ENCODE data around the gene SPRR1A. TPM values are rescaled to one million over a fixed set of nuclear protein-coding genes. Genes with fewer than 3 reads are reported as not detected.

SPRR1A gene
- polyA plus RNA-seq = 5.5 to 35.0 TPM (median 18.0 TPM) in 3 replicates
- 1,090 TPM for polyA plus RNA-seq (2011; ENCODE audit: low read depth)
- 24.5 and 51.7 TPM in 2 replicates for polyA plus RNA-seq (2011; cell fraction: cytosol; rRNA removed)
- polyA plus RNA-seq (2011; cell fraction: nucleus; rRNA removed) = 12.1 and 39.9 TPM in 2 replicates
- 112 and 1,553 TPM in 2 replicates for polyA plus RNA-seq (2012; ENCODE audit: low replicate concordance)
- polyA minus RNA-seq = 8.6 to 24.4 TPM (median 17.2 TPM) in 3 replicates
- polyA minus RNA-seq (2011; cell fraction: cytosol; rRNA and poly(A)+ RNA removed) = 34.3 TPM
- polyA minus RNA-seq (2011; cell fraction: nucleus; rRNA and poly(A)+ RNA removed) = 10.3 and 12.9 TPM in 2 replicates

DNA sequence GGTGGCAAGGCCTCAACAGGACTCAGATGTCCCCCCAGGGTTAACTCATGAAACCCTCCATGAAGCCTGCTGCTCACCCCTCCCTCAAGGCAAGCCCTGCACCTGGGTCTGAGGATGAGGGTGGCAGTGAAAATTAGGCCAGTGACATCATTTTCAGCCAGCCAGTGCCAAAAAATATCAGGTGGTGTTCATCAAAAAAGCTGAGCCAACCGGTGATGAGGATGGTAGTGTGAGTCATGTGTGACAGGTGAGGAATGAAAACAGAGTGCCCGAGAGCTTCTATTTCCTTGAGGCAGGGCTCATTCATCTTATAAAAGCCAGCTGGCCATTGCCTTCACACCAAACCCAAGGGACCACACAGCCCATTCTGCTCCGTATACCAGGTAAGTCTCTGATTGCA, at the start of gene SPRR1A:
TSS of gene SPRR1A (plus strand) at position 339 of the 400 bp plus-strand sequence. CDS start 1,150 bp downstream, outside the sequence.
- Histone ChIP-seq H4K20me1 (ENCODE audit: control insufficient read depth, extremely low read depth, insufficient read depth, low read length) (no peaks in the 10 kb centered on the region), H3K9me1 (ENCODE audit: control insufficient read depth, extremely low read depth, insufficient read depth, low read length) (no peaks in the 10 kb centered on the region), H3K36me3 (ENCODE audit: control insufficient read depth in 2 of 2, extremely low read depth in 1 of 2, insufficient read depth in 2 of 2, low read length in 2 of 2) (no peaks in the 10 kb centered on the region), H3K9ac (ENCODE audit: control insufficient read depth, extremely low read depth, insufficient read depth, low read length) (no peak within 1 kb of the TSS), H3K4me2 (ENCODE audit: control insufficient read depth, extremely low read depth, insufficient read depth, low read depth, low read length) (no peak within 1 kb of the TSS), H3K27ac (ENCODE audit: control insufficient read depth, insufficient read depth, low read length) (no peak within 1 kb of the TSS), H2AFZ (ENCODE audit: control insufficient read depth, low read length) (no peak within 1 kb of the TSS), H3K27me3 (ENCODE audit: control insufficient read depth, extremely low read depth, insufficient read depth, low read length) (no peaks in the 10 kb centered on the region), H3K4me3 (ENCODE audit: control insufficient read depth in 2 of 3, extremely low read depth in 1 of 3, insufficient read depth in 2 of 3, low read depth in 1 of 3, low read length in 3 of 3) (no peak within 1 kb of the TSS), H3K9me3 (ENCODE audit: control insufficient read depth, low read depth, low read length) (no peaks in the 10 kb centered on the region), H3K4me1 (ENCODE audit: control insufficient read depth, extremely low read depth, insufficient read depth, low read length) (peaks cover 4% of the 10 kb centered on the region), H3K79me2 (ENCODE audit: control insufficient read depth, insufficient read depth, low read length) (no peaks in the 10 kb centered on the region)
- no peak for TF ChIP-seq EZH2 (IDR thresholded peaks at IDR 0.05; ENCODE audit: low read length)
- TF ChIP-seq, protein P1, sequence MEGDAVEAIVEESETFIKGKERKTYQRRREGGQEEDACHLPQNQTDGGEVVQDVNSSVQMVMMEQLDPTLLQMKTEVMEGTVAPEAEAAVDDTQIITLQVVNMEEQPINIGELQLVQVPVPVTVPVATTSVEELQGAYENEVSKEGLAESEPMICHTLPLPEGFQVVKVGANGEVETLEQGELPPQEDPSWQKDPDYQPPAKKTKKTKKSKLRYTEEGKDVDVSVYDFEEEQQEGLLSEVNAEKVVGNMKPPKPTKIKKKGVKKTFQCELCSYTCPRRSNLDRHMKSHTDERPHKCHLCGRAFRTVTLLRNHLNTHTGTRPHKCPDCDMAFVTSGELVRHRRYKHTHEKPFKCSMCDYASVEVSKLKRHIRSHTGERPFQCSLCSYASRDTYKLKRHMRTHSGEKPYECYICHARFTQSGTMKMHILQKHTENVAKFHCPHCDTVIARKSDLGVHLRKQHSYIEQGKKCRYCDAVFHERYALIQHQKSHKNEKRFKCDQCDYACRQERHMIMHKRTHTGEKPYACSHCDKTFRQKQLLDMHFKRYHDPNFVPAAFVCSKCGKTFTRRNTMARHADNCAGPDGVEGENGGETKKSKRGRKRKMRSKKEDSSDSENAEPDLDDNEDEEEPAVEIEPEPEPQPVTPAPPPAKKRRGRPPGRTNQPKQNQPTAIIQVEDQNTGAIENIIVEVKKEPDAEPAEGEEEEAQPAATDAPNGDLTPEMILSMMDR (optimal IDR thresholded peaks at IDR 0.05 in 1 of 3, IDR thresholded peaks at IDR 0.05 in 1 of 3, conservative IDR thresholded peaks at IDR 0.05 in 1 of 3; ENCODE audit: extremely low read depth in 1 of 3, insufficient read depth in 2 of 3, low read length in 3 of 3) = no peak
- FAIRE-seq (peak; percentile 78), DNase-seq (ENCODE audit: low read depth, low spot score) (peak; percentile 62)
- dilution Hi-C loops (cut with MboI; ENCODE audit: extremely low pct_ligation_motif_present, low sequenced_read_pairs) = no loop called here

GRCh38 chr1:152940614-152941013, 43.3 kb upstream of the SPRR1A start:
- no peak overlapping the region for H3K4me2 ChIP-seq (ENCODE audit: control insufficient read depth, extremely low read depth, insufficient read depth, low read depth, low read length)
- no peak overlapping the region for H3K27ac ChIP-seq (ENCODE audit: control insufficient read depth, insufficient read depth, low read length)
- DNase-seq (ENCODE audit: low read depth, low spot score) = no peak
- H2AFZ ChIP-seq (ENCODE audit: control insufficient read depth, low read length) = no peak overlapping the region
- no peak for FAIRE-seq
- H3K36me3 ChIP-seq (ENCODE audit: control insufficient read depth in 2 of 2, extremely low read depth in 1 of 2, insufficient read depth in 2 of 2, low read length in 2 of 2) = no peaks in the 10 kb centered on the region
- no peaks in the 10 kb centered on the region for H3K9me1 ChIP-seq (ENCODE audit: control insufficient read depth, extremely low read depth, insufficient read depth, low read length)
- no peaks in the 10 kb centered on the region for H4K20me1 ChIP-seq (ENCODE audit: control insufficient read depth, extremely low read depth, insufficient read depth, low read length)
- no peaks in the 10 kb centered on the region for H3K27me3 ChIP-seq (ENCODE audit: control insufficient read depth, extremely low read depth, insufficient read depth, low read length)
- H3K4me3 ChIP-seq (ENCODE audit: control insufficient read depth in 2 of 3, extremely low read depth in 1 of 3, insufficient read depth in 2 of 3, low read depth in 1 of 3, low read length in 3 of 3) = no peak overlapping the region
- TF ChIP-seq EZH2 (IDR thresholded peaks at IDR 0.05; ENCODE audit: low read length) = no peak
- TF ChIP-seq, protein P1 (optimal IDR thresholded peaks at IDR 0.05 in 1 of 3, IDR thresholded peaks at IDR 0.05 in 1 of 3, conservative IDR thresholded peaks at IDR 0.05 in 1 of 3; ENCODE audit: extremely low read depth in 1 of 3, insufficient read depth in 2 of 3, low read length in 3 of 3) = no peak
- H3K79me2 ChIP-seq (ENCODE audit: control insufficient read depth, insufficient read depth, low read length) = no peaks in the 10 kb centered on the region
- no peak overlapping the region for H3K9ac ChIP-seq (ENCODE audit: control insufficient read depth, extremely low read depth, insufficient read depth, low read length)
- H3K4me1 ChIP-seq (ENCODE audit: control insufficient read depth, extremely low read depth, insufficient read depth, low read length) = peaks cover 10% of the 10 kb centered on the region
- dilution Hi-C loops (cut with MboI; ENCODE audit: extremely low pct_ligation_motif_present, low sequenced_read_pairs) = no loop called here
- H3K9me3 ChIP-seq (ENCODE audit: control insufficient read depth, low read depth, low read length) = no peaks in the 10 kb centered on the region

Measured in keratinocyte (primary cell).